ENCODE results near the gene CRACR2A.

DNA sequence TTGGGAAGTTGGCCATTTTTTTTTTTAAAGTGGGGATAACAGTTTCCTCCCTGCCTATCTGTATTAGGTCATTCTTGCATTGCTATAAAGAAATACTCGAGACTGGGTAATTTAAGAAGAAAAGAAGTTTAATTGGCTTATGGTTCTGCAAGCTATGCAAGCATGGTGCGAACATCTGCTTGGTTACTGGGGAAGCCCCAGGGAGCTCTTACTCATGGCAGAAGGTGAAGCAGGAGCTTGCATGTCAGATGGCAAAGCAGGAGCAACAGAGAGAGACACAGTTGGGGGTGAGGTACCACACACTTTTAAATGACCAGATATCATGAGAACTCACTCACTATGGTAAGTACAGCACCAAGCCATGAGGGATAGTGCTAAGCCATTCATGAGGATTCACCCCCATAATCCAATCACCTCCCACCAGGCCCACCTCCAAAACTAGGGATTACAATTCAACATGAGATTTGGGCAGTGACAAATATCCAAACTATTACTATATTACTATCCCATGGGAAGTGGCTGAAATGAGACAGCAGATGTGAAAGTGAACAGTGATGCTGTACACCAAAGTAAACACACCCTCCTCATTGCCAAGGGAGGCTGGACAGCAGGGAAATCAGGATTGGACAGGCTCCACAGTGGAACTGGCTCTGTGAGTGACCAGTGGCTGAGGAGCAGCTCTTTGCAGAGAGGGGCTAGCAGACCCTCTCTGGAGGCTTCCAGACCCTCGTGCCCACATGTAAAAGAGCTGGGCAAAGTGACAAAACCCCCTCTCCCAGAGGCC lies 40.5 kb downstream of the CRACR2A start:
- TF ChIP-seq CTCF (IDR thresholded peaks at IDR 0.05; ENCODE audit: low read depth, low read length) = no peak
- no peak for TF ChIP-seq EZH2phosphoT487 (IDR thresholded peaks at IDR 0.05; ENCODE audit: low read depth)
